H1 (cell line): ENCODE data around the gene RNF44. TPM values are rescaled to one million over a fixed set of nuclear protein-coding genes. Genes with fewer than 3 reads are reported as not detected.
A peak's percentile ranks its signal among the peaks of the same experiment; 100 is the strongest.

ENCODE experiments used
- CTCF ChIA-PET: fragments of 300-600 bp; sonication (Branson Sonifier 250); formaldehyde crosslinking; loops from one replicate; lab custom pipeline; 2021; ENCODE audit not compliant: partially characterized antibody; lab: Charles Lee
- POLR2A ChIA-PET: fragments of 300-600 bp; sonication (Branson Sonifier 250); formaldehyde crosslinking; loops from one replicate; lab custom pipeline; 2021; ENCODE audit warnings: inconsistent platforms; ENCODE audit not compliant: partially characterized antibody; lab: Charles Lee
- DNase-seq, 2 experiments: peaks; one replicate each; pipeline versions ENCODE4 v3.0.0 to v3.0.0-alpha.2; 2010 to 2022; ENCODE audit warnings: low spot score in 2 of 2, low read depth in 1 of 2, mixed read lengths in 1 of 2
- FAIRE-seq: peaks from 2 replicates; lab custom pipeline; 2011; peaks lifted over from hg19 to GRCh38; lab: Jason Lieb, UNC
- H2AFZ ChIP-seq: 2 replicates; pipeline ENCODE4 v1.8.1; 2012; ENCODE audit warnings: low read length, inconsistent platforms
- H2AK5ac ChIP-seq: 2 replicates; pipeline ENCODE4 v1.6.1; 2013; ENCODE audit warnings: low read depth, low read length
- H2BK120ac ChIP-seq: replicated peaks from 2 replicates; pipeline ENCODE3; 2013; ENCODE audit warnings: low read depth, low read length, inconsistent platforms
- H2BK12ac ChIP-seq: 2 replicates; pipeline ENCODE4 v1.6.1; 2013; ENCODE audit warnings: low read depth, low read length
- H2BK15ac ChIP-seq: 2 replicates; pipeline ENCODE4 v1.6.1; 2013; ENCODE audit warnings: low read length
- H2BK20ac ChIP-seq: 2 replicates; pipeline ENCODE4 v1.6.1; 2013; ENCODE audit warnings: low read length
- H2BK5ac ChIP-seq: 2 replicates; pipeline ENCODE4 v1.6.1; 2013; ENCODE audit warnings: low read depth, low read length
- H3K14ac ChIP-seq: 2 replicates; pipeline ENCODE4 v1.6.1; 2013; ENCODE audit warnings: inconsistent platforms; ENCODE audit not compliant: insufficient read length
- H3K18ac ChIP-seq: 2 replicates; pipeline ENCODE4 v1.6.1; 2013; ENCODE audit warnings: low read length; ENCODE audit errors: extremely low read depth
- H3K23ac ChIP-seq: 2 replicates; pipeline ENCODE4 v1.6.1; 2013; ENCODE audit warnings: inconsistent platforms; ENCODE audit not compliant: insufficient read length
- H3K23me2 ChIP-seq: 2 replicates; pipeline ENCODE4 v1.6.1; 2013; ENCODE audit warnings: low read depth, low read length
- H3K27ac ChIP-seq: 2 replicates; pipeline ENCODE4 v1.6.1; 2011; ENCODE audit warnings: low read depth, low read length, inconsistent platforms
- H3K27me3 ChIP-seq, 4 experiments: replicated peaks in 1 of 4; 1 replicate in 1 of 4; 2 replicates in 3 of 4; pipeline versions ENCODE4 v1.6.1 to v1.8.1; 2011 to 2013; ENCODE audit warnings: low read length in 3 of 4, mild to moderate bottlenecking in 3 of 4, inconsistent platforms in 2 of 4, mixed read lengths in 2 of 4, moderate library complexity in 1 of 4; ENCODE audit not compliant: control insufficient read depth in 3 of 4, insufficient read depth in 3 of 4; ENCODE audit errors: extremely low read depth in 1 of 4
- H3K36me3 ChIP-seq, 4 experiments: 2 replicates each; pipeline versions ENCODE4 v1.6.1 to v1.8.1; 2011 to 2013; ENCODE audit warnings: mild to moderate bottlenecking in 4 of 4, low read length in 3 of 4, moderate library complexity in 2 of 4, control low read depth in 1 of 4, inconsistent platforms in 1 of 4; ENCODE audit not compliant: insufficient read depth in 4 of 4, control insufficient read depth in 2 of 4
- H3K4ac ChIP-seq: replicated peaks from 2 replicates; pipeline ENCODE3; 2013; ENCODE audit warnings: low read length, low read depth, mixed read lengths, inconsistent platforms; ENCODE audit not compliant: insufficient read length
- H3K4me1 ChIP-seq, 4 experiments: replicated peaks in 1 of 4; 1 replicate in 1 of 4; 2 replicates in 3 of 4; pipeline versions ENCODE4 v1.6.1 to v1.8.1; 2011 to 2013; ENCODE audit warnings: low read length in 3 of 4, inconsistent platforms in 2 of 4, mixed read lengths in 1 of 4; ENCODE audit not compliant: insufficient read depth in 4 of 4, control insufficient read depth in 3 of 4
- H3K4me2 ChIP-seq, 2 experiments: 2 replicates each; pipeline versions ENCODE4 v1.6.1 to v1.8.1; 2011 to 2013; ENCODE audit warnings: low read depth in 2 of 2, low read length in 2 of 2, control low read depth in 1 of 2, inconsistent platforms in 1 of 2, mild to moderate bottlenecking in 1 of 2; ENCODE audit not compliant: insufficient read depth in 1 of 2
- H3K4me3 ChIP-seq, 4 experiments: fragments of 200-600, 300-600 bp in 1 of 4; sonication (generic), shearing (Covaris generic), sonication (Bioruptor Twin) in 1 of 4; 2 replicates each; pipeline versions ENCODE4 v1.5.1 to v1.8.1; 2011 to 2016; ENCODE audit warnings: low read length in 4 of 4, low read depth in 3 of 4, control low read depth in 2 of 4, inconsistent platforms in 2 of 4, mild to moderate bottlenecking in 2 of 4, mixed read lengths in 1 of 4, moderate library complexity in 1 of 4; ENCODE audit not compliant: insufficient read depth in 2 of 4; ENCODE audit errors: extremely low read depth in 1 of 4
- H3K56ac ChIP-seq: replicated peaks from 2 replicates; pipeline ENCODE3; 2013; ENCODE audit warnings: low read depth, mild to moderate bottlenecking, mixed read lengths, low read length, inconsistent platforms; ENCODE audit not compliant: insufficient read length
- H3K79me1 ChIP-seq: 2 replicates; pipeline ENCODE4 v1.6.1; 2013; ENCODE audit warnings: low read depth, low read length, control low read depth
- H3K79me2 ChIP-seq, 2 experiments: 2 replicates each; pipeline versions ENCODE4 v1.6.1 to v1.8.1; 2012 to 2013; ENCODE audit warnings: low read length in 2 of 2, mild to moderate bottlenecking in 2 of 2, inconsistent platforms in 1 of 2; ENCODE audit not compliant: insufficient read depth in 2 of 2, control insufficient read depth in 1 of 2
- H3K9ac ChIP-seq, 4 experiments: replicated peaks in 1 of 4; 1 replicate in 1 of 4; 2 replicates in 3 of 4; pipeline versions ENCODE4 v1.6.1 to v1.8.1; 2011 to 2013; ENCODE audit warnings: low read depth in 3 of 4, low read length in 3 of 4, control low read depth in 2 of 4, mild to moderate bottlenecking in 2 of 4, moderate library complexity in 2 of 4, inconsistent platforms in 1 of 4; ENCODE audit errors: extremely low read depth in 1 of 4
- H3K9me3 ChIP-seq, 2 experiments: 2 replicates each; pipeline versions ENCODE4 v1.6.1 to v1.8.1; 2012 to 2013; ENCODE audit warnings: mild to moderate bottlenecking in 2 of 2, moderate library complexity in 2 of 2, control low read depth in 1 of 2, inconsistent platforms in 1 of 2, low read depth in 1 of 2, low read length in 1 of 2, mixed read lengths in 1 of 2; ENCODE audit not compliant: insufficient read depth in 2 of 2
- H4K20me1 ChIP-seq, 2 experiments: replicated peaks in 1 of 2; 2 replicates each; pipeline versions ENCODE3 to v1.8.1; 2011 to 2013; ENCODE audit warnings: inconsistent platforms in 2 of 2, low read length in 2 of 2, mild to moderate bottlenecking in 1 of 2; ENCODE audit not compliant: insufficient read depth in 2 of 2, control insufficient read depth in 1 of 2
- H4K5ac ChIP-seq: 2 replicates; pipeline ENCODE4 v1.6.1; 2013; ENCODE audit warnings: low read length, low read depth, mixed read lengths, inconsistent platforms; ENCODE audit not compliant: insufficient read length
- H4K8ac ChIP-seq: 2 replicates; pipeline ENCODE4 v1.8.0; 2013; ENCODE audit warnings: mild to moderate bottlenecking, moderate library complexity, low read length, inconsistent platforms; ENCODE audit not compliant: insufficient read depth; ENCODE audit errors: extremely low read depth
- H4K91ac ChIP-seq: replicated peaks from 2 replicates; pipeline ENCODE3; 2013; ENCODE audit warnings: low read length, mixed read lengths, inconsistent platforms; ENCODE audit not compliant: insufficient read length
- BCL11A ChIP-seq, 2 experiments: IDR thresholded peaks; one replicate each; pipeline ENCODE4 v1.6.1; 2011; ENCODE audit warnings: low read depth in 2 of 2, low read length in 2 of 2, mild to moderate bottlenecking in 2 of 2
- CHD2 ChIP-seq: IDR thresholded peaks from 2 replicates; pipeline ENCODE4 v1.6.1; 2012; ENCODE audit warnings: low read length, improper control_type of control experiment
- FOSL1 ChIP-seq: IDR thresholded peaks from 2 replicates; pipeline ENCODE4 v1.6.1; 2011; ENCODE audit warnings: mild to moderate bottlenecking, low read depth, low read length, moderate library complexity; ENCODE audit not compliant: insufficient read depth
- GABPA ChIP-seq: IDR thresholded peaks from 2 replicates; pipeline ENCODE4 v1.6.1; 2011; ENCODE audit warnings: mild to moderate bottlenecking, low read length, moderate library complexity, borderline replicate concordance; ENCODE audit not compliant: insufficient read depth
- GTF2F1 ChIP-seq: IDR thresholded peaks from 2 replicates; pipeline ENCODE4 v1.6.1; 2012; ENCODE audit warnings: low read depth, low read length, improper control_type of control experiment, borderline replicate concordance
- HDAC6 ChIP-seq: IDR thresholded peaks from one replicate; pipeline ENCODE4 v1.7.1; 2012; ENCODE audit warnings: low read depth, mild to moderate bottlenecking, inconsistent platforms, low read length, moderate library complexity
- JUN ChIP-seq: IDR thresholded peaks from 2 replicates; pipeline ENCODE4 v1.6.1; 2011; ENCODE audit warnings: low read depth, mild to moderate bottlenecking, improper control_type of control experiment, low read length
- KDM4A ChIP-seq: IDR thresholded peaks from one replicate; pipeline ENCODE4 v1.7.1; 2012; ENCODE audit warnings: low read depth, mild to moderate bottlenecking, moderate library complexity, low read length, inconsistent platforms; ENCODE audit not compliant: severe bottlenecking
- KDM5A ChIP-seq: fragments of 200-600 bp; IDR thresholded peaks from 2 replicates; pipeline ENCODE4 v1.7.1; 2012; ENCODE audit warnings: mild to moderate bottlenecking, low read length, inconsistent platforms, mixed read lengths
- NANOG ChIP-seq: IDR thresholded peaks from 2 replicates; pipeline ENCODE4 v1.6.1; 2011; ENCODE audit warnings: low read length, low read depth, mild to moderate bottlenecking, inconsistent platforms; ENCODE audit not compliant: insufficient read depth, poor library complexity, severe bottlenecking
- SAP30 ChIP-seq: fragments of 300-600 bp; sonication (generic); IDR thresholded peaks from 2 replicates; pipeline ENCODE4 v1.7.1; 2012; ENCODE audit warnings: low read length, moderate library complexity, mild to moderate bottlenecking, inconsistent platforms; ENCODE audit not compliant: insufficient read depth, insufficient replicate concordance
- SIRT6 ChIP-seq: IDR thresholded peaks from one replicate; pipeline ENCODE4 v1.7.1; 2012; ENCODE audit warnings: low read length, inconsistent platforms
- TAF7 ChIP-seq: optimal IDR thresholded peaks from 2 replicates; pipeline ENCODE3; 2011; ENCODE audit warnings: low read depth, mild to moderate bottlenecking, inconsistent platforms, low read length, moderate library complexity, borderline replicate concordance
- TBP ChIP-seq: IDR thresholded peaks from 2 replicates; pipeline ENCODE4 v1.6.1; 2011; ENCODE audit warnings: low read depth, low read length, improper control_type of control experiment
- WGBS, 2 experiments: shearing (Covaris generic) in 1 of 2; methylation state at CpG; one replicate each; pipeline versions ENCODE4 v1.1.6 to v1.1.7; 2013 to 2015; ENCODE audit warnings: low lambda C conversion rate in 2 of 2, mixed read lengths in 2 of 2, inconsistent platforms in 1 of 2, low coverage in 1 of 2, missing lambda C conversion rate in 1 of 2; ENCODE audit not compliant: insufficient replicate concordance in 2 of 2, insufficient coverage in 1 of 2, insufficient read length in 1 of 2; ENCODE audit errors: extremely low coverage in 1 of 2, missing lambda C conversion rate in 1 of 2; 5-methylcytosine and 5-hydroxymethylcytosine counted together
- polyA plus RNA-seq, 7 experiments: library from polyadenylated mRNA; depleted of rRNA in 3 of 7; stranded (reverse) in 5 of 7; unstranded in 2 of 7; fragments of >200 nt in 5 of 7; fragments of 200-250 nt in 2 of 7; gene quantifications; 1 replicate in 5 of 7; 2 replicates in 1 of 7; 4 replicates in 1 of 7; pipeline versions ENCODE4 v1.2.1 to v1.2.3, GENCODE V29; 2011 to 2013; ENCODE audit warnings: missing spikeins in 2 of 7, mixed read lengths in 2 of 7
- total RNA-seq: library from RNA; stranded (reverse); fragmentation: NEBNext Ultra II Directional; extraction: Animal tissue kit (Norgen Biotek cat#: 25700); gene quantifications from 2 replicates; pipeline ENCODE4 v1.2.1, GENCODE V29; 2021

The RNF44 gene
- total and polyA plus RNA-seq, 2 of the 8 experiments (the other 6 are each of a cell fraction or from before 2014, with no cell fraction given): 54.7 to 164 TPM

- Histone ChIP-seq H3K18ac (no peak overlapping the region), H3K79me2 (no peaks in the 10 kb centered on the region), H3K79me1 (peaks cover 2% of the 10 kb centered on the region; the same call in 1 of the 2 replicates), H3K23ac (no peak overlapping the region), H3K9ac (no peak overlapping the region), H3K14ac (no peak overlapping the region), H3K56ac (no peak overlapping the region), H2BK5ac (no peak overlapping the region), H2BK12ac (0 out of 2 replicates have a peak overlapping the region, but pooled peaks have one; percentile 2), H3K9me3 (no peaks in the 10 kb centered on the region), H3K4me3 (no peak overlapping the region), H3K23me2 (peaks cover 9% of the 10 kb centered on the region; the same call in 1 of the 2 replicates), H3K36me3 (no peaks in the 10 kb centered on the region), H4K5ac (no peak overlapping the region), H3K4ac (no peak overlapping the region), H2BK120ac (no peak overlapping the region), H3K4me2 (no peak overlapping the region; a peak in 1 of 4 replicates), H4K91ac (no peak overlapping the region), H3K27me3 (no peaks in the 10 kb centered on the region; a peak in 1 of 7 replicates), H2BK15ac (no peak overlapping the region), H2AFZ (no peak overlapping the region), H2BK20ac (no peak overlapping the region), H4K20me1 (peaks cover 0 to 1% of the 10 kb centered on the region in 2 experiments), H4K8ac (no peak overlapping the region; the same call in 1 of the 2 replicates), H3K4me1 (peaks cover 5 to 18% (median 18%) of the 10 kb centered on the region in 4 experiments), H3K27ac (no peak overlapping the region), H2AK5ac (no peak overlapping the region)
- no peak for FAIRE-seq
- no peak for DNase-seq
- 95% methylated on average over 6 of the region's 6 CpGs; no CpG with 5 or more reads in 1 of the 2 experiments for WGBS, 2 experiments
- CTCF ChIA-PET: interaction anchor here (0.6 to 2.2 kb wide), 4 partner anchors 12 to 64 kb away, joined by 3 to 5 read pairs (median 4); no protein-coding TSS in a partner anchor
- POLR2A ChIA-PET: interaction anchor here (4.3 to 21.1 kb wide), 3 partner anchors 8 to 26 kb away, joined by 22 to 458 read pairs (median 27); partner anchors contain the start of gene RNF44
- TF ChIP-seq GABPA: no peak
- TF ChIP-seq GTF2F1: no peak
- TF ChIP-seq CHD2: no peak
- TF ChIP-seq HDAC6: no peak
- TF ChIP-seq JUN: no peak
- no peak for TF ChIP-seq SIRT6
- no peak for TF ChIP-seq TBP
- no peak for TF ChIP-seq FOSL1
- TF ChIP-seq SAP30: no peak
- TF ChIP-seq BCL11A (IDR thresholded peaks at IDR 0.05; ENCODE audit: low read depth in 2 of 2, low read length in 2 of 2): no peak
- TF ChIP-seq KDM4A: no peak
- no peak for TF ChIP-seq TAF7
- no peak for TF ChIP-seq KDM5A
- TF ChIP-seq NANOG: no peak
Observed at GRCh38 chr5:176545388-176545736, 8.2 kb upstream of the RNF44 start.
